ENCODE results near the gene MED25.
A peak's percentile ranks its signal among the peaks of the same experiment; 100 is the strongest.

The MED25 gene

GRCh38 chr19:49817964-49818648 is at the start of gene MED25:
TSS of gene MED25 (plus strand) at chr19:49818289. CDS start at chr19:49818342, 53 bp downstream.
- H3K27ac Mint-ChIP-seq = peak within 1 kb of the TSS; percentile 91
- no peaks in the 10 kb centered on the region for H3K9me3 Mint-ChIP-seq
- peak; percentile 87 for ATAC-seq

GRCh38 chr19:49770529-49770928 is 47.6 kb upstream of the MED25 start:
- Mint-ChIP-seq H3K4me1 (peaks cover 52% of the 10 kb centered on the region), H3K27ac (no peak overlapping the region), H3K4me3 (no peak overlapping the region)

More at GRCh38 chr19:49817964-49818648, at the start of gene MED25:
- Mint-ChIP-seq H3K4me3 (peak within 1 kb of the TSS; percentile 96), H3K36me3 (peaks cover 3% of the 10 kb centered on the region), H3K27me3 (no peaks in the 10 kb centered on the region), H3K4me1 (peaks cover 39% of the 10 kb centered on the region)

GRCh38 chr19:49771674-49772139 is 46.4 kb upstream of the MED25 start:
- Mint-ChIP-seq H3K27me3 (no peaks in the 10 kb centered on the region), H3K9me3 (no peaks in the 10 kb centered on the region), H3K36me3 (peaks cover 40% of the 10 kb centered on the region), H3K4me3 (no peak overlapping the region), H3K4me1 (peaks cover 59% of the 10 kb centered on the region), H3K27ac (no peak overlapping the region)
- ATAC-seq = no peak

More at GRCh38 chr19:49770529-49770928, 47.6 kb upstream of the MED25 start:
- Mint-ChIP-seq H3K36me3 (peaks cover 31% of the 10 kb centered on the region), H3K27me3 (no peaks in the 10 kb centered on the region), H3K9me3 (no peaks in the 10 kb centered on the region)
- ATAC-seq = no peak

DNA sequence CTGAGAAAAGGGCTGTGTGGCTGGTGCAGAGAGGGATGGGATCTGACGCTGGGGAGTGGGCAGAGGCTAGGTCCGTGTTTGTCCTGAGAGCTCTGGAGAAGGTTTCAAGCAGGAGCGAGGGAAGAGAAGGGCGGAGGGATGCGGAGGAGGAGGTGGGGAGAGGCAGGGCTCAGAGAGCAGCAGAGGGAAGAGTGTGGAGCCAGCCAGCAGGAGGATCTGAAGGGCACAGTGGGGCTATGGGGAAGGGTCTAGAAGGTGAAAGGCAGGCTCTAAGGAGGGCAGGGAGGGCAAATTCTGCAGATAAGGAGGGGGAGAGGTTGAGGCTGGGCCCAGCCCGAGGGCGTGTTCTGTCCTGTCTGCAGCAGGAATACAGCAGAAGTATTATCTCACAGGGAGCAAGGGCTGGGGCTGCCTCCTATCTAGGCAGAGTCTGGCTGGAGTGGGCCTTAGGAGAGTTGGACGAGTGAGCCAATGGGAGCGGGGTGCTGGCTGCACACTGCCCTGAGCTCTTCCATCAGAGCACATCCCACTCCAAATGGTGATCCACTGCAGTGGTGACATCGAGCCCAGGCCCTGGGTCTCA is 45.1 kb upstream of the MED25 start:
- Mint-ChIP-seq H3K4me1 (peaks cover 49% of the 10 kb centered on the region), H3K9me3 (no peaks in the 10 kb centered on the region), H3K27ac (no peak overlapping the region), H3K27me3 (no peaks in the 10 kb centered on the region), H3K36me3 (peaks cover 33% of the 10 kb centered on the region), H3K4me3 (no peak overlapping the region)
- ATAC-seq = no peak

- Mint-ChIP-seq H3K4me3 (no peak overlapping the region), H3K36me3 (peaks cover 33% of the 10 kb centered on the region), H3K27ac (peak overlapping the region; percentile 26), H3K9me3 (no peaks in the 10 kb centered on the region), H3K27me3 (no peaks in the 10 kb centered on the region), H3K4me1 (peaks cover 41% of the 10 kb centered on the region)
- no peak for ATAC-seq
Measured at GRCh38 chr19:49773663-49774350, 44.3 kb upstream of the MED25 start.

GRCh38 chr19:49774969-49775368 is 43.1 kb upstream of the MED25 start:
- Mint-ChIP-seq H3K27ac (no peak overlapping the region), H3K4me3 (no peak overlapping the region), H3K4me1 (peaks cover 37% of the 10 kb centered on the region), H3K27me3 (no peaks in the 10 kb centered on the region), H3K36me3 (peaks cover 30% of the 10 kb centered on the region), H3K9me3 (no peaks in the 10 kb centered on the region)
- no peak for ATAC-seq

DNA sequence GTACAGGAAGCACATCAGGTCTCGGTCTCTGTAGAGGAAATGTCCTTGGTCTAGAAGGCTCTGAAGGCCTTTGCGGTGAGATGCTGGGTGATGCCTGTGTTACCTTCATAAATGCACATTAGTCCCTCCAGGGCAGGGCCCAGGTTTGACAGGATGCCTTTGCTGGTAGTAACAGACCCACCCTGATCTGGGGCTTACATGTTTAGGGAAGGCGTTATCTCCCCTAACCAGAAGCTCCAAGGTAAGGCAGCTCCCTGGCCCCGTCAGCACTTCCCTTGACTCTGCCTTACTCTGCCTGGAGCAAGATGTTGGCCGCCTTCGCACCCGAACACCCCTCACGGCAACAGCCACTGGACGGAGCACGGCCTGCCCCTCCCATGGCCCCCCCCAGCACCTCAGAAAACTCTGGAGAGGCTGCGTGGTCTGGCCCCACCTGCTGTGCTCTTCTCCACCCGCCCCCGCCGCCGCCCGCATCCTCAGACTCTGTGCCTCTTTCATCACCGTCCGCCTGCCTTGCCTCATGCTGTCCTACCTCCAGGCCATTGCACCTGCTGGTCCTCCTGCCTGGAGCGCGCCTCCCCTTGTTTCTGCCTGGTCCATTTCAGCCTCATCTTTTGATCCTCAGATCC is 42.2 kb upstream of the MED25 start:
- no peak for ATAC-seq
- no peaks in the 10 kb centered on the region for H3K27me3 Mint-ChIP-seq
- no peak overlapping the region for H3K4me3 Mint-ChIP-seq
- peaks cover 38% of the 10 kb centered on the region for H3K36me3 Mint-ChIP-seq
- H3K4me1 Mint-ChIP-seq = peaks cover 43% of the 10 kb centered on the region
- no peaks in the 10 kb centered on the region for H3K9me3 Mint-ChIP-seq
- H3K27ac Mint-ChIP-seq = no peak overlapping the region

- no peaks in the 10 kb centered on the region for H3K9me3 Mint-ChIP-seq
- H3K27ac Mint-ChIP-seq = no peak overlapping the region
- H3K36me3 Mint-ChIP-seq = peaks cover 43% of the 10 kb centered on the region
- no peak for ATAC-seq
- no peak overlapping the region for H3K4me3 Mint-ChIP-seq
- no peaks in the 10 kb centered on the region for H3K27me3 Mint-ChIP-seq
- H3K4me1 Mint-ChIP-seq = peaks cover 47% of the 10 kb centered on the region
Measured at GRCh38 chr19:49776371-49776764, 41.7 kb upstream of the MED25 start.

DNA sequence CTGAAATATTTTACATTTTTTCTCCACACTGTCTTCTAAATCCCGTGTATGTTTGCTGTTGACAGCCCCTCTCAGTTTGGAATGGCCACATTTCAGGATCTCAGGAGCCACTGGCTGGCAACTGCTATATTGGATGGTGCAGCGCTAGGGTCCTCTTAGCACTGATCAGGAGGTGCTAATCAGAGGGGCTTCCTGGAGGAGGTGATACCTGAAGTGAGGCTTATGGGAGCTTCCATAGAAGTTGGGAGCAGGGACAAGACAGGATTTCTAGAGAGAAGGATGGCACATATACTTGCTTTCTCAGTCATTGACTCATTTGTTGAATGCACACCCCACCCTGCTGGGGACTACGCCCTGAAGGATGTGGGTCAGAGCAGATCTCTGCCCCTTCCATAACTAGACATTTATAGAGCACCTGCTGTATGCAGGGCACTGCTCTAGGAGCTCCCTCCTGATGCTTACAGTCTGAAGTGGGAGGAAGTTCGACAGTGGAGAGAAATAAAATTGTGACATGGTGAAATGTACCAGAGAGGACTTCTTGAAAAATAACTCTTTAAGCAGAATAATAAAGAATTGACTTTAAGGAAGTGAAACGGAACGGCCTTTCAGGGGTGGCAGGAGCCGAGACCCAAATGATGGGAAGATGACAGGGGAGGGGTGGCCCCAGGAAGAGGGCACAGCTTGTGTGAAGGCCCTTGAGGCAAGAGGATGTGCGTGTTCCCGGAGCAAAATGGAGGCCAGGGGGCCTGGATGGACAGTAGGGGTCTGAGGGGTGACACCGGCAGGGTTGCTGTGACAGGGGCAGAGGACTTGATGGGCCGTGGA is 38.1 kb upstream of the MED25 start:
- ATAC-seq = peak; percentile 82
- Mint-ChIP-seq H3K36me3 (peaks cover 46% of the 10 kb centered on the region), H3K4me1 (peaks cover 38% of the 10 kb centered on the region), H3K9me3 (no peaks in the 10 kb centered on the region), H3K4me3 (peak overlapping the region; percentile 59), H3K27me3 (no peaks in the 10 kb centered on the region), H3K27ac (peak overlapping the region; percentile 97)

DNA sequence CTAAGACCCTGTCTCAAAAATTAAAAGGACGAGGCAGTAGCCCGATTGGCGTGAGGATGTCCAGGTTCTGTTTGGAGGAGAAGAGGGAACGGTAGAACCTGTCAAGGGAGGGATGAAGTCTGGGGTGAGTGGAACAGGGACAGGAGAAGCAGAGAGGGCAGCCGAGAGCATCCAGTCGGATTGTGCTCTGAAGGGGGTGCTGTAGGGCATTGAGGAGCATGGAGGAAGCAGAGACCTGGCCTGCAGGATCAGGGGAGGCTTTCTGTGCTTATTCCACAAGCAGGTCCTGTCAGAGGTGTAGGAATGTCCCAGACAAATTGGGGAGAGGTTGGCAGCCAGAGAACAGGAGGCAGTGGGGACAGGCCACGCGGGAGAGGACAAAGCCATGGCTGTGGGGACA is 37.2 kb upstream of the MED25 start:
- Mint-ChIP-seq H3K27ac (peak overlapping the region; percentile 97), H3K9me3 (no peaks in the 10 kb centered on the region), H3K4me3 (peak overlapping the region; percentile 59), H3K4me1 (peaks cover 38% of the 10 kb centered on the region), H3K27me3 (no peaks in the 10 kb centered on the region), H3K36me3 (peaks cover 55% of the 10 kb centered on the region)
- ATAC-seq = no peak

DNA sequence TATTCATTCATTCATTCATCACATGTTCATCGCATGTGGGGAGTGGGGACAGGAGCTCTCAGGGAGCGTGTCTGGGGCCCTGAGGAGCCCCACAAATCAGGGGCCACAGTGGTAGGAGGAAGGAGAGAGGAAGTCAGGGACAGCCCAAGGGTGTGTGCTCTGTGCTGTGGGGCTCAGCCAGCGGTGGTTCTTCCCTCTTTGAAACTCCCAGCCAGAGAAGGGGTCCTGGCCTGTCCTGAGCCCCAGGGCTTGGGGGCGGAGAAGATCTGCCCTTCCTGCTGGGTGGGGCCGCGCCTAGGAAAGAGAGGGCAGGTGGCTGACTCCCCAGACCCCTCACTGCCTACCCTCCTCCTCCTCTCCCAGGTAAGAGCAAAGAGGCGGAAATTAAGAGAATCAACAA is 36.7 kb upstream of the MED25 start:
- no peaks in the 10 kb centered on the region for H3K9me3 Mint-ChIP-seq
- H3K4me3 Mint-ChIP-seq = no peak overlapping the region
- peaks cover 38% of the 10 kb centered on the region for H3K4me1 Mint-ChIP-seq
- peaks cover 55% of the 10 kb centered on the region for H3K36me3 Mint-ChIP-seq
- H3K27me3 Mint-ChIP-seq = no peaks in the 10 kb centered on the region
- no peak for ATAC-seq
- H3K27ac Mint-ChIP-seq = peak overlapping the region; percentile 97

- Mint-ChIP-seq H3K27ac (no peak overlapping the region), H3K4me1 (peaks cover 39% of the 10 kb centered on the region), H3K9me3 (no peaks in the 10 kb centered on the region), H3K36me3 (peaks cover 59% of the 10 kb centered on the region), H3K4me3 (no peak overlapping the region), H3K27me3 (no peaks in the 10 kb centered on the region)
- no peak for ATAC-seq
Measured at GRCh38 chr19:49782515-49782914, 35.6 kb upstream of the MED25 start.

DNA sequence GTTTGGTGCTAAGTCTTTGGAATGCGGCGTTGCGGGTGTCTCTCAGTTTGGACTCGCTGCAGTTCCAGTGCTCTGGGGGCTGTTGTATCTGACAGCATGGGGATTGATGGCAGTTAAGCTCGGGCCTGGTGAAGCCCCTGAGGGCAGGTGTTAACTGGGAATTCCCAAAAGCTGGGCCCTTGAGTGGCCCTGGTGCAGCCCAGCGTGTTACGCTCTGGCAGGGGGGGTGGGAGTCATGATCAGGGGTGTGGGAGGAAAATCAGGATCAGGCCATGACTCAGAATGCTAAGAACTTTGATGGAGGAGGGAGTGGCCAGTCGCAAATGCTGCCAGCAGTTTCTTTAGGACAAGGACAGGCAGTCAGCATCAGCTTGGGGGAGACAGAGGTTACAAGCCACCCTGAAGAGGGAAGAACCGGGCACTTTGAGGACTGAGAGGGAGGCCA is 31.7 kb upstream of the MED25 start:
- no peaks in the 10 kb centered on the region for H3K9me3 Mint-ChIP-seq
- H3K4me3 Mint-ChIP-seq = no peak overlapping the region
- no peak overlapping the region for H3K27ac Mint-ChIP-seq
- peaks cover 18% of the 10 kb centered on the region for H3K4me1 Mint-ChIP-seq
- H3K36me3 Mint-ChIP-seq = peaks cover 79% of the 10 kb centered on the region
- ATAC-seq = no peak
- H3K27me3 Mint-ChIP-seq = no peaks in the 10 kb centered on the region

DNA sequence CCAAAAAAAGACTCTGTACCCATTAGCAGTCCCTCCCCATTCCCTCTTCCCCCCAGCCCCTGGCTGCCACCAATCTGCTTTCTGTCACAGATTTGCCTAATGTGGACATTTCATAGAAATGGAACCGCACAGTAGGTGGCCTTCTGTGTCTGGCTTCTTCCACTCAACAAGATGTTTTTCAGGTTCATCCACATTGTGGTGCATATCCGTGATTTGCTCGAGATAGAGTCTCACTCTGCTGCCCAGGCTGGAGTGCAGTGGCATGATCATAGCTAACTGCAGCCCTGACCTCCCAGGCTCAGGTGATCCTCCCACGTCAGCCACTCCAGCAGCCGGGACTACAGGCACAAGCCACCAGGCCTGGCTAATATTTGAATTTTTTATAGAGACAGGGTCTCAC is 30.3 kb upstream of the MED25 start:
- Mint-ChIP-seq H3K36me3 (peaks cover 86% of the 10 kb centered on the region), H3K27me3 (no peaks in the 10 kb centered on the region), H3K4me1 (peaks cover 15% of the 10 kb centered on the region), H3K9me3 (no peaks in the 10 kb centered on the region), H3K4me3 (no peak overlapping the region), H3K27ac (no peak overlapping the region)
- no peak for ATAC-seq
